Measurements from ENCODE around the gene PLP1. TPM values are rescaled to one million over a fixed set of nuclear protein-coding genes. Genes with fewer than 3 reads are reported as not detected.

The PLP1 gene
- total RNA-seq, 2 donors from 2014 or later = 5.1 to 16.0 TPM

GRCh38 chrX:103792916-103793544, 16.4 kb downstream of the PLP1 start:
- Histone ChIP-seq H3K4me3 (ENCODE audit: low read length) (no peak overlapping the region), H3K9me3 (ENCODE audit: control insufficient read depth, low read length) (no peaks in the 10 kb centered on the region), H3K36me3 (ENCODE audit: control insufficient read depth, insufficient read depth, low read length) (no peaks in the 10 kb centered on the region), H3K4me1 (ENCODE audit: control insufficient read depth, insufficient read depth, low read length) (peaks cover 3% of the 10 kb centered on the region), H3K27me3 (ENCODE audit: control insufficient read depth, insufficient read depth, low read length, poor library complexity, severe bottlenecking) (no peaks in the 10 kb centered on the region), H3K27ac (ENCODE audit: low read depth, low read length) (peak overlapping the region; percentile 81), H3K9ac (ENCODE audit: extremely low read depth, low read length, poor library complexity, severe bottlenecking) (no peak overlapping the region)
- peaks cover 9% of the 10 kb centered on the region for H3K27me3 Mint-ChIP-seq (ENCODE audit: insufficient read depth)
- 89% methylated on average over 6 of the region's 6 CpGs; no CpG with 5 or more reads in 1 of the 2 experiments for WGBS, 2 experiments (ENCODE audit: insufficient coverage in 1 of 2, insufficient read length in 1 of 2)
- no peak for TF ChIP-seq CTCF (conservative IDR thresholded peaks at IDR 0.05)
- H3K27ac Mint-ChIP-seq = no peak overlapping the region
- no peak overlapping the region for H3K4me3 Mint-ChIP-seq
- no peak for DNase-seq
- H3K36me3 Mint-ChIP-seq (ENCODE audit: low read depth) = no peaks in the 10 kb centered on the region
- H3K4me1 Mint-ChIP-seq = no peaks in the 10 kb centered on the region
- no peaks in the 10 kb centered on the region for H3K9me3 Mint-ChIP-seq

GRCh38 chrX:103793545-103793940, 16.9 kb downstream of the PLP1 start:
- Mint-ChIP-seq H3K27ac (no peak overlapping the region), H3K4me3 (no peak overlapping the region)

GRCh38 chrX:103794119-103794518, 17.5 kb downstream of the PLP1 start:
- TF ChIP-seq CTCF (conservative IDR thresholded peaks at IDR 0.05) = no peak
- Mint-ChIP-seq H3K4me3 (no peak overlapping the region), H3K27ac (no peak overlapping the region), H3K27me3 (ENCODE audit: insufficient read depth) (peaks cover 9% of the 10 kb centered on the region), H3K9me3 (no peaks in the 10 kb centered on the region), H3K4me1 (no peaks in the 10 kb centered on the region), H3K36me3 (ENCODE audit: low read depth) (no peaks in the 10 kb centered on the region)
- Histone ChIP-seq H3K4me1 (ENCODE audit: control insufficient read depth, insufficient read depth, low read length) (peaks cover 3% of the 10 kb centered on the region), H3K27ac (ENCODE audit: low read depth, low read length) (peak overlapping the region; percentile 81), H3K9ac (ENCODE audit: extremely low read depth, low read length, poor library complexity, severe bottlenecking) (no peak overlapping the region), H3K4me3 (ENCODE audit: low read length) (no peak overlapping the region), H3K9me3 (ENCODE audit: control insufficient read depth, low read length) (no peaks in the 10 kb centered on the region), H3K36me3 (ENCODE audit: control insufficient read depth, insufficient read depth, low read length) (no peaks in the 10 kb centered on the region), H3K27me3 (ENCODE audit: control insufficient read depth, insufficient read depth, low read length, poor library complexity, severe bottlenecking) (no peaks in the 10 kb centered on the region)
- no peak for DNase-seq
- 60 to 72% methylated on average over 1 to 4 of the region's 4 CpGs for WGBS, 2 experiments (ENCODE audit: insufficient coverage in 1 of 2, insufficient read length in 1 of 2)

More at GRCh38 chrX:103793545-103793940, 16.9 kb downstream of the PLP1 start:
- H3K9me3 ChIP-seq (ENCODE audit: control insufficient read depth, low read length) = no peaks in the 10 kb centered on the region
- peaks cover 9% of the 10 kb centered on the region for H3K27me3 Mint-ChIP-seq (ENCODE audit: insufficient read depth)
- no peak for DNase-seq
- H3K36me3 Mint-ChIP-seq (ENCODE audit: low read depth) = no peaks in the 10 kb centered on the region
- no peaks in the 10 kb centered on the region for H3K36me3 ChIP-seq (ENCODE audit: control insufficient read depth, insufficient read depth, low read length)
- 58 to 90% methylated on average over 1 to 2 of the region's 2 CpGs for WGBS, 2 experiments (ENCODE audit: insufficient coverage in 1 of 2, insufficient read length in 1 of 2)
- no peak for TF ChIP-seq CTCF (conservative IDR thresholded peaks at IDR 0.05)
- H3K4me3 ChIP-seq (ENCODE audit: low read length) = no peak overlapping the region
- H3K27ac ChIP-seq (ENCODE audit: low read depth, low read length) = peak overlapping the region; percentile 81
- H3K27me3 ChIP-seq (ENCODE audit: control insufficient read depth, insufficient read depth, low read length, poor library complexity, severe bottlenecking) = no peaks in the 10 kb centered on the region
- no peak overlapping the region for H3K9ac ChIP-seq (ENCODE audit: extremely low read depth, low read length, poor library complexity, severe bottlenecking)
- no peaks in the 10 kb centered on the region for H3K9me3 Mint-ChIP-seq
- H3K4me1 Mint-ChIP-seq = no peaks in the 10 kb centered on the region
- peaks cover 3% of the 10 kb centered on the region for H3K4me1 ChIP-seq (ENCODE audit: control insufficient read depth, insufficient read depth, low read length)
